GM18873 (cell line): Measurements from ENCODE around the gene UMPS.

Source experiments
- ATAC-seq: cut with Tn5 transposase; IDR thresholded peaks from one replicate; pipeline ENCODE4 v1.9.1; 2021; ENCODE audit warnings: mild to moderate bottlenecking, moderate library complexity, moderate number of reproducible peaks; ENCODE audit not compliant: unreplicated experiment, low FRiP score

UMPS gene

GRCh38 chr3:124793054-124793739, 62.9 kb downstream of the UMPS start:
- ATAC-seq = no peak

DNA sequence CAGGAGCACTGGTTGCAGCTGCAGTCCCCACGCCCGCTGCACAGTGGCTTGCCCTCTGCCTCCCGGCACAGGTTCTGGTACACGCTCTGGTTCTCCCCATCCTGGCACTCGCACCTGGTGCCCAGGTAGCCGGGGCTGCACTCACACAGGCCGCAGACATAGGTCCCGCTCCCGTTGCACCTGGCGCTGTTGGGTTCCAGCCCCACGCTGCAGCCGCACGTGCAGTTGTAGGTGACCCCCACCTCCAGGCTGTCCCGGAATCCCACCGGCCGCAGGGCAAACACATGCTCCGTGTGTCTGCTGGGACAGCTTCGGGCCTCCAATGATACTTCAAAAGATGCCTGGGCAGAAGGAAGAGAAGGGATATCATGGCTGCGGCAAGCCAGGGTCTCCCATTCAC, 66.2 kb downstream of the UMPS start:
- ATAC-seq = no peak

DNA sequence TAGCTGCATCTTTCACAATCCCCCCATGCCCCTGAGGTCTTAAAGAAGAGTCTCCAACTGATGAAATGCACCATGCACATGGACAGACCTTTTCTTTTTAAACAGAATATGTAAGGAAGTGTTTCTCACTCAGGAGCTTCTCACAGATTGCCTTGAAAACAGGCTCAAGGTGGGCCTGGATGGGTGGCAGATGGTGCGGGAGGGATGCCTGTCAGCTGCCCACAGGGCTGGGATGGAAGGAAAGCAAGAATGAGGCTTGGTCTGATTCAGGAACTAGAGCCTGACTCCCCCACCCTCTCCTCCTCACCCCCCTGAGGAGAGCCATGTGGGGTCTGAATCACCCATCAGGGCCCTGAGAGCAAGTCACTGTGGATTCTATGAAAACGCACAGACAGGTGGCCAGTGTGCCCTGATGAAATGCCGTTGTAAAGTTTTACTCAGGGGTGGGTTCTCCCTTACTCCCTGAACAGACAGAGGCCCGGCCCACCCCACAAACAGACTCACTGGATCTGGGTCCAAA, 67.2 kb downstream of the UMPS start:
- ATAC-seq = no peak
